Fibroblast of lung (primary cell): ENCODE data around the gene NUP43. TPM values are rescaled to one million over a fixed set of nuclear protein-coding genes. Genes with fewer than 3 reads are reported as not detected.

Source experiments
- DNase-seq, 2 donors: peaks; one replicate each; pipeline versions ENCODE4 v3.0.0 to v3.0.0-alpha.2; 2010; ENCODE audit warnings: low read depth in 2 of 2
- H2AFZ ChIP-seq: 2 replicates; pipeline ENCODE4 v1.5.1; 2012; ENCODE audit warnings: low read length, control low read depth, inconsistent platforms
- H3K27ac ChIP-seq: 2 replicates; pipeline ENCODE4 v1.5.1; 2011; ENCODE audit warnings: low read length, control low read depth; ENCODE audit not compliant: insufficient read depth
- H3K27me3 ChIP-seq: 2 replicates; pipeline ENCODE4 v1.5.1; 2011; ENCODE audit warnings: mild to moderate bottlenecking, low read length; ENCODE audit not compliant: control insufficient read depth, insufficient read depth
- H3K36me3 ChIP-seq: 2 replicates; pipeline ENCODE4 v1.5.1; 2011; ENCODE audit warnings: low read length; ENCODE audit not compliant: control insufficient read depth, insufficient read depth
- H3K4me1 ChIP-seq: 2 replicates; pipeline ENCODE4 v1.5.1; 2011; ENCODE audit warnings: low read length; ENCODE audit not compliant: control insufficient read depth, insufficient read depth; ENCODE audit errors: extremely low read depth
- H3K4me2 ChIP-seq: 2 replicates; pipeline ENCODE4 v1.5.1; 2011; ENCODE audit warnings: low read length, control low read depth; ENCODE audit not compliant: insufficient read depth; ENCODE audit errors: extremely low read depth
- H3K4me3 ChIP-seq, 4 experiments: fragments of 200-600 bp in 1 of 4; sonication (generic) in 1 of 4; replicated peaks in 1 of 4; 2 replicates each; pipeline ENCODE4 v1.5.1; 2011 to 2016; ENCODE audit warnings: low read length in 4 of 4, low read depth in 3 of 4, mild to moderate bottlenecking in 3 of 4, control low read depth in 2 of 4, inconsistent platforms in 1 of 4, mixed read lengths in 1 of 4; ENCODE audit not compliant: insufficient read depth in 1 of 4; ENCODE audit errors: control extremely low read depth in 1 of 4
- H3K79me2 ChIP-seq: 2 replicates; pipeline ENCODE4 v1.5.1; 2012; ENCODE audit warnings: mild to moderate bottlenecking, low read length, inconsistent platforms; ENCODE audit not compliant: control insufficient read depth, insufficient read depth
- H3K9ac ChIP-seq: 2 replicates; pipeline ENCODE4 v1.5.1; 2011; ENCODE audit warnings: mild to moderate bottlenecking, low read length, control low read depth; ENCODE audit not compliant: insufficient read depth
- H3K9me3 ChIP-seq: 2 replicates; pipeline ENCODE4 v1.5.1; 2012; ENCODE audit warnings: low read depth, low read length; ENCODE audit not compliant: control insufficient read depth, insufficient read depth
- H4K20me1 ChIP-seq: 2 replicates; pipeline ENCODE4 v1.5.1; 2011; ENCODE audit warnings: low read length; ENCODE audit not compliant: control insufficient read depth, insufficient read depth; ENCODE audit errors: extremely low read depth
- CTCF ChIP-seq, 2 donors: IDR thresholded peaks in 1 of 2; conservative IDR thresholded peaks in 1 of 2; 1 replicate in 1 of 2; 2 replicates in 1 of 2; pipeline ENCODE4 v1.5.1; 2011 to 2012; ENCODE audit warnings: low read length in 2 of 2, control low read depth in 1 of 2, inconsistent platforms in 1 of 2, low read depth in 1 of 2, mild to moderate bottlenecking in 1 of 2
- EZH2 ChIP-seq: IDR thresholded peaks from 2 replicates; pipeline ENCODE4 v1.5.1; 2012; ENCODE audit warnings: low read length, control low read depth, mild to moderate bottlenecking; ENCODE audit errors: missing control alignments
- polyA plus RNA-seq, 2 donors: library from polyadenylated mRNA; depleted of rRNA in 1 of 2; stranded (reverse) in 1 of 2; unstranded in 1 of 2; fragments of >200 nt; gene quantifications; 2 replicates each; pipeline ENCODE4 v1.2.1, GENCODE V29; 2011 to 2012; ENCODE audit warnings: missing spikeins in 1 of 2
- total RNA-seq: library from RNA; depleted of rRNA; stranded (reverse); fragments of >200 nt; gene quantifications from 2 replicates; pipeline ENCODE4 v1.2.1, GENCODE V29; 2014

The NUP43 gene
- total and polyA plus RNA-seq, 2 donors (not counting 1 experiment from before 2014, with no cell fraction given) = 16.0 to 26.0 TPM

- H3K27me3 ChIP-seq = no peaks in the 10 kb centered on the region
- peak within 1 kb of the TSS; percentile 97 for H3K4me2 ChIP-seq
- no peaks in the 10 kb centered on the region for H4K20me1 ChIP-seq
- H3K4me1 ChIP-seq = no peaks in the 10 kb centered on the region
- TF ChIP-seq EZH2 = no peak
- no peak for TF ChIP-seq CTCF (conservative IDR thresholded peaks at IDR 0.05 in 1 of 2, IDR thresholded peaks at IDR 0.05 in 1 of 2; ENCODE audit: low read depth in 1 of 2, low read length in 2 of 2)
- no peaks in the 10 kb centered on the region for H3K9me3 ChIP-seq
- H2AFZ ChIP-seq = peak within 1 kb of the TSS; percentile 95
- peak within 1 kb of the TSS; percentile 93 for H3K27ac ChIP-seq
- peak within 1 kb of the TSS; percentile 98 for H3K9ac ChIP-seq
- peaks cover 50% of the 10 kb centered on the region for H3K79me2 ChIP-seq
- H3K36me3 ChIP-seq = no peaks in the 10 kb centered on the region
- peak within 1 kb of the TSS; percentile 44 to 99 (median 86) for H3K4me3 ChIP-seq
- DNase-seq = peak; percentile 83 to 85
Measured at GRCh38 chr6:149717588-149718458, 28.5 kb downstream of the NUP43 start, which contains the start of gene LATS1. LATS1 (minus strand) TSS chr6:149718101; CDS start chr6:149702126, 15,975 bp downstream.

- peak overlapping the region; percentile 98 for H3K9ac ChIP-seq
- H3K79me2 ChIP-seq = peaks cover 55% of the 10 kb centered on the region
- peak overlapping the region; percentile 44 to 99 (median 86) for H3K4me3 ChIP-seq
- no peaks in the 10 kb centered on the region for H3K27me3 ChIP-seq
- H4K20me1 ChIP-seq = no peaks in the 10 kb centered on the region
- peak overlapping the region; percentile 87 for H3K4me2 ChIP-seq
- no peaks in the 10 kb centered on the region for H3K4me1 ChIP-seq
- peak overlapping the region; percentile 93 for H3K27ac ChIP-seq
- no peaks in the 10 kb centered on the region for H3K9me3 ChIP-seq
- H3K36me3 ChIP-seq = no peaks in the 10 kb centered on the region
- DNase-seq = no peak
- TF ChIP-seq CTCF (conservative IDR thresholded peaks at IDR 0.05 in 1 of 2, IDR thresholded peaks at IDR 0.05 in 1 of 2; ENCODE audit: low read depth in 1 of 2, low read length in 2 of 2) (no peak), EZH2 (no peak)
- peak overlapping the region; percentile 41 for H2AFZ ChIP-seq
Measured at GRCh38 chr6:149717255-149717587, 29.1 kb downstream of the NUP43 start.

- H3K27me3 ChIP-seq = no peaks in the 10 kb centered on the region
- peaks cover 61% of the 10 kb centered on the region for H3K79me2 ChIP-seq
- H3K4me3 ChIP-seq = peak overlapping the region; percentile 44 to 99 (median 86)
- H3K4me1 ChIP-seq = no peaks in the 10 kb centered on the region
- H3K27ac ChIP-seq = peak overlapping the region; percentile 93
- H4K20me1 ChIP-seq = no peaks in the 10 kb centered on the region
- H3K36me3 ChIP-seq = no peaks in the 10 kb centered on the region
- H3K9me3 ChIP-seq = no peaks in the 10 kb centered on the region
- H3K4me2 ChIP-seq = peak overlapping the region; percentile 87
- H2AFZ ChIP-seq = no peak overlapping the region
- DNase-seq = peak in 1 of 2 donors; percentile 39
- no peak overlapping the region for H3K9ac ChIP-seq
- TF ChIP-seq CTCF (conservative IDR thresholded peaks at IDR 0.05 in 1 of 2, IDR thresholded peaks at IDR 0.05 in 1 of 2; ENCODE audit: low read depth in 1 of 2, low read length in 2 of 2) = no peak
- TF ChIP-seq EZH2 = no peak
Measured at GRCh38 chr6:149716181-149716963, 30.0 kb downstream of the NUP43 start.
